RCC 7860 (cell line): ENCODE measurements around the gene TACC2.

Experiments used
- DNase-seq: peaks from one replicate; pipeline ENCODE4 v3.0.0-alpha.2; 2015; ENCODE audit warnings: low spot score
- FAIRE-seq: peaks from 2 replicates; lab custom pipeline; 2012; peaks lifted over from hg19 to GRCh38; lab: Jason Lieb, UNC

TACC2 gene

DNA sequence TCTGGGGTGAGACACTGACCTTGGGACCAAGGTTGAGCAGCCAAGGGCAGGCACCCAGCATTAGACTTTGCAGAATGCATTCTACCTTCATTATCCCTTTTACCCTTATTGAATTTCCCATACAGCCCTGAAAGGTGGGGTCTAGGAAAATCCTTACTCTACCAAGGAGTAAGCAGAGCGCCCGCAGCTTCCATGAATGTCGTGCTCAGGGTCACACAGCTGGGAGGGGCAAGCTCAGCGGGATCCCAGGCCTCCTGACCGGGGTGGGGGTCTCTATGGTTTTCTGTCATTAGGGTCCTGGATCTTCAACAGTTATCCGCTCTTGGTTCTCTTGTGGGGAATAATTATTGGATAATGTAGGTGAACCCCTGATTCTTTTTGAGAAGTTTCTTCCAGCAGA is 251.4 kb downstream of the TACC2 start:
- FAIRE-seq (no peak), DNase-seq (no peak)

DNA sequence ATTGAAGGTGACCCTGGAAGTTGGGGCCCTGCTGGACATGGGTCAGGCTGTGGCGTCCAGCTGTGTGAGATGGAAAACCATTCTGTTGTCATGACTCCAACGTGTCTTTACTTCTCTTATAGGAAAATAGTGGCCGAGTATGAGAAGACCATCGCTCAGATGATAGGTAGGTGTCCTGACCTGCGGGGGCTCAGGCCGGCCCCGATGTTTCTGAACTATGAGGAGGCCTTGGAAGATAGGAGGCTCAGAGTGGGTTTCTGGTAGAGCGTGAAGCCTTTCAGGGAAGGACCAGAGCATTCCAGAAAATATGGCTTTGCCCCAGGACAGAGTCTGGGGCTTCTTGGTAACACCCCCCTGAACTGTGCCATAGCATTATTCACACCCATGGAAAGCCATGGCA is 252.9 kb downstream of the TACC2 start:
- no peak for DNase-seq
- no peak for FAIRE-seq

DNA sequence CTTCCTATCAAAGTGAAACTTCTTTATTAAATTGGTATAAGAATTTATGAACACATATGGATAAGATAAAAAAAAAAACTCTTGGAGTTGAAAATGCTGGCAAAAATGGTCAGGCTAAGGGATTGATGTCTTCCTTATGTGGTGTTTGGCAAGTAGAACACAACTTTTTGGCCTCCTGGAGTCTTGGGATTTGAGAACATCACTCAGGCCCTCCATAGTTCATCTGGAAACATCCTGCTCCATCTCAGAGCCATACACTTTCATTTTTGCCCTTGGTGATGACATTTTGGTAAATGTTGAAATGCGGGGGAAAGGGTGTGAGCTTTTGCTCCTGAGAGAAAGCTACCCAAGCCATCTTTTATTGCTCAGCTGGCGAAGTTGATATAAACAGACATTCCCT is 254.6 kb downstream of the TACC2 start:
- DNase-seq, result no peak
- no peak for FAIRE-seq

DNA sequence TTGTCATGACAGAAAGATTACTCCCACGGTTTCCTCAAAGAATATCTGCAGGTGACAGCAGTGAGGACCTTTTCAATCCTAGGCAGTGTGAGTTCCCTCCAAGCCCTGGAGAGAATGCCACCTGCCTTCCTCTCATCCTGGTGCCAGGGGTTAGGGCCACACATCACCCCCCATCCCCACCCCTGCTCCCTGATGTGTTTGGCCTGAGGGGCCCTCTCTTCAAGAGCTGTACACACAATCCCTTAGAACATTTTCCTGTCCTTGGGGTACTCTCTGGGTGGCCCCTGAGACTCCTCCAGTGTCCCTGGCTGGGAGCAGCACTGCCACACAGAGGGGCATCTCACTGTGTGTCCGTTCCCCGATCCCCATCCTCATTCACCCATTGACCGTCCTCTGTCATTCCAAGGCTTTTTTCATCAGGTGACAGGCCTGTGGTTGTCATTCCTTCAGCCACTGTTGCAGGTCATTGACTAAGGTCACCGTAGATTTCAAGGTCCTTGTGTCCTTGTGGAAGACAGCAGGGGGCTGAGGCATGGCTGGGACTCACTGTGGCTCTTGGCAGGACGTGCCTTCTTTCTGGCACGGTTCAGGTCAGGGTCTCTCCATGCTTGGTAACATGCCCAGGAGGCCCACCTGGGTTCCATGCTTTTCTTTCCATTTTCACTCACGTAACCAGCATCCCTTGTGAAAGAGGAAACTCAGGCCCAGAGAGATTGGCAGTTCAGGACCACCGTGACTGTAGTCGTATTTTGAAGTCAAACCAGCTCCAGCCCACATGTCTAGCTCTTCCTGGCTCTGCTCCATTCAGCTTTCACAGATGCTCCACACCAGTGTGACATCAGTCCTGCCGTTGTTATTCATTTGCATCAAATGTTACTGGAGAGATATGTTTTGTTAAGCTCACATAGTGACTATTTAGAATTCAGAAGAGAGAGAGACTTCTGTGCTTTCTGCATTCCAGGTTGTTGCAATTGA is 255.3 kb downstream of the TACC2 start:
- FAIRE-seq, result no peak
- no peak for DNase-seq

DNA sequence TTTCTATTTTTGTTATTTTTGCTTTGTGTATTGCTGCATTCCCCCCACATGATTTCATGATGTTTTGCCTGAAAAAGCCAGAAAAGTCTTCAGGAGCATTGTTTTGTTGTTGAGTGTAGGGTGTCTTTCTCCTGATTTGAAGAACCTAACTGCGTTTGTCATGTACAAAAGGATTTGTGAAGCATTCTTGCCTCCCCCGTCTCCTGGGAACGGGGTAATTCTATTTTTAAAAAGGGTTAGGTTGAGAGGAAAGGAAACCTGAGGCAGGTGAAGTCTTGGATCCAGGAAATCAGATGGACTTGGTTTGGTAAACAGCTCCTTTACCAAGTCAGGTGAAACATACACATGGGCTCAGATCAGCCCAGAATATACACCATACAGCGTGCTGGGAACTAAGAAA is 256.2 kb downstream of the TACC2 start:
- DNase-seq, result no peak
- FAIRE-seq, result no peak

DNA sequence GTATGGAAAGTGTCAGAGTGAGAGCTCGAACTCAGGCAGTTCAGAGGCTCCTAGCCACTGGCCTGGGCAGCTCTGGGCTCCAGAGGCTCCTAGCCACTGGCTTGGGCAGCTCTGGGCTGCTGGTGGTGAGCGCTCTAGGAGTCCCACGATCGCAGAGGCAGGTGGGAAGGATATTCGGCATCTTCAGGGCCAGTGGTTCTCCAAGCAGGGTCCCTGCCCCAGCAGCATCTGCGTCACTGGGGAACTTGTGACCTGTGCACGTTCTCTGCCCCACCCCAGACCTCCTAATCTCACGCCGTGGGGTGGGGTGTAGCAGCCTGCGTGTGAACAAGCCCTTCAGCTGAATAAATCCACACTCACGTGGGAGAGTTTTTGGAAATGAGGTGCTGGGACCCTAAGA is 256.9 kb downstream of the TACC2 start:
- FAIRE-seq, result no peak
- no peak for DNase-seq

DNA sequence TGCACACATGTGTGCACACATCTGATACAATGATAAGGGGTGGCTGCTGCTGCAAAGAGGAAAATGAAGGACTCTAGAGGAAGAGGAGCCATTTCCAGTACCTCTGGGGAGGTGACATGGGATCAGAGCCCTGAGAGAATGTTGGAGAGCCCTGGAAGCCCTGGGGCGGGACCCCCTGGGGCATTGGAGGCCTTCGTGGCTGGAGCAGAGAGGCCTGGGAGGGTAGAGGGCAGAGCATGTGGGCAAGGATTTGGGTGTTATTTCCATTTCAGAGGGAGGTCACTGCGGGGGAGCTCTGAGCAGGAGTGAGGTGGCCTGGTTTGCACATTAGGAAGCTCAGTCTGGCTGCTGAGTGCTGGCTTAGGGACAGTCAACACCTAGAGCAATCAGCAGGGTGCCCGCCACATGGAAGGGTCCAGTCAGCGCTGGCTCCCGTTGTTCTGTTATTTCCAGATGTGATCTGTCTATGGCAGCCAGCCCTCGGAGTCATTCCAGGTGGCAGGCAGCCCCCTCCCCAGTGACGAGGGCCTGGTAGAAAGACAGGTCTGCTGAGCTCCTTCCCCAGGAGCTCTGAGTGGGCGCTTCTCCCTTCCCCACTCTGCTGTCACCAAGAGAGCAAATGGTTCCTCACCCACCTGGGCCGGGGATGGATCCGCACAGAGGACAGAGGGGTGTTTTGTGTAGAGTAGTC is 258.0 kb downstream of the TACC2 start:
- FAIRE-seq (no peak), DNase-seq (no peak)

DNA sequence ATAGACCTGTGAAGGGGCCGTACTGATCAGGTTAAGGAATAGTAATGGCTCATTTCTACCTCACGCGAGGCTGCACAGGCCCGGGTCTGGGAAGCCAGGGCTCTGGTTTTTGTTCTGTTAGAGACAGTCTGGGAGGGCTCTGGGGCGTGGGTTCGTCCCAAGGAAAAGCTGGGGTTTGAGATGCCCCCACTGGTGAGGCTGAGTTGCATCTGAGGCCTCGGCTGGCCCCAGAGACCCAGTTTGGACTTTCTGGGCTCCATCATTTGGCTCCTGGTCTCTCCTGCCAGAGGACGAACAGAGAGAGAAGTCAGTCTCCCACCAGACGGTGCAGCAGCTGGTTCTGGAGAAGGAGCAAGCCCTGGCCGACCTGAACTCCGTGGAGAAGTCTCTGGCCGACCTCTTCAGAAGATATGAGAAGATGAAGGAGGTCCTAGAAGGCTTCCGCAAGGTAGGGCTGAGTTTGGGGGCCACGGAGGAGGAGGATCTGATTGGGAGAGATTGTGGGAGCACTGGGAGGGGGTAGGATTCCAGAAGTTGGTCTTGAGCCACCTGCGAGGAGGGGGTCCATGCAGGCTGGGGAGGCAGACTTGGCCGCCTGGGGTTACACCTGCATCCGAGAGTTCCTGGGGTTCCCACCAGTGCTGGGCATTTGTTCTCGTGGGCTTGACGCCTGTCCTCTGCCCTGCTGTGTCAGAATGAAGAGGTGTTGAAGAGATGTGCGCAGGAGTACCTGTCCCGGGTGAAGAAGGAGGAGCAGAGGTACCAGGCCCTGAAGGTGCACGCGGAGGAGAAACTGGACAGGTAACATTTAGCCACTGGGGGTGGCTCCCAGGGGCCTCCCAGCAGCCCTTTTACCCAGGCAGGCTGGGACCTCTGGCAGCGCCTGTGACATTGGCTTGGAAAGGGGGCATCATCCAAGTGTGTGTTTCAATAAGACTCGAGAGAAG is 259.7 kb downstream of the TACC2 start:
- FAIRE-seq (no peak), DNase-seq (no peak)

DNA sequence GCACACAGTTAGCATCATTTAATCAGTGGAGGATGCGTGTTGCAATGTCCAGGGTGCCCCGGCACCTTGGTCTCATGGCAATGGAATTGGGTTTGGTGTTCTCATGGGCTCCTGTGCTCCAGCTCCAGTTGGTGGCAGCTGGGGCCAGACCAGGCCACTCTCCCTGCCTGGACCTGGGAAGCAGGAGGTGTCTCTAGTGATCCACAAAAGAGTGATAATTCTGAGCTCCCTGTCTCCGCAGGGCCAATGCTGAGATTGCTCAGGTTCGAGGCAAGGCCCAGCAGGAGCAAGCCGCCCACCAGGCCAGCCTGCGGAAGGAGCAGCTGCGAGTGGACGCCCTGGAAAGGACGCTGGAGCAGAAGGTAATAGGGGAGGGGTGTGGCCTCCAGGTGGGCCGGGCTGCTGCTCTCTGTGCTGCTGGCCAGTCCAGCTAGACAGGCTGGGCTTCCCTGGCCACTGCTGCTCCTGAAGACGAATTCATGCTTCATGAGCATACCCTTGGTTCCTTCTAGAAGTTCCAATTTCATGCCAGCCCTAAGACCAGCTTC is 260.4 kb downstream of the TACC2 start:
- FAIRE-seq (no peak), DNase-seq (no peak)

DNA sequence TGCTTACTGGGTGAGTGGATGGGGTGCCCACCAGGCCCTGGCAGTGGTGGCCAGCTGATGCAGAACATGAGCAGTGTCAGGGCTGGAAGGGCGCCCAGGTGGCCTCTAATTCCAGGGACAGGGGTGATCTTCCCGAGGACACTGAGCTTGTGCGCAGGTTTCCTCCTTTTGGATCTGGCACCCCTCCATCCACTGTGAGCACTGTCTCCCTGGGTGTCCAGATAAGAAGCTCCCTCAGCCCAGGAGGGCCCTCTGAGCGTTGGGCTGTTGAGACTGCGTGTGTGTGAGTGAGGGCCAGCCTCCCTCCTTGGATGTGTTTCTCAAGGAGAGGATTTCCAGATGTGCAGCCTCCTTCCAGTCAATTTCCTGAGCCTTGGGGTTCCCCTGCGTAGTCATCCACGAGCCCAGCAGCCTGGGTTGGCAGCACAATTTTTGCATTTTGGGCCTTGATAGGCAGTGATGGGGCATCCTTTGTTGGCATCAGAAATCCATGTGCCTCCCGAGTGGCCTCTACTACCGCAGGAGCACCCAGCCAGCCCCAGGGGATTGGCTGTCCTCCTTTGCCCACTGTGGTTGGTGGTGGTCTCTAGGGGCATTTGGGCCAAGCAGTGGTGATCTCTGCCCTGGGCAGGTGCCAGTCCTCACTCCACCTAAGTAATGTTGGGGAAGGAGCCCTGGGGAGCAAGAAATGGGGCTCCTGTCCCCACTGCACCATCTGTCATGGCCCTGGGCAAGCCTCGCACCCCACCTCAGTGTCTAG is 261.2 kb downstream of the TACC2 start:
- FAIRE-seq, result no peak
- DNase-seq, result no peak

DNA sequence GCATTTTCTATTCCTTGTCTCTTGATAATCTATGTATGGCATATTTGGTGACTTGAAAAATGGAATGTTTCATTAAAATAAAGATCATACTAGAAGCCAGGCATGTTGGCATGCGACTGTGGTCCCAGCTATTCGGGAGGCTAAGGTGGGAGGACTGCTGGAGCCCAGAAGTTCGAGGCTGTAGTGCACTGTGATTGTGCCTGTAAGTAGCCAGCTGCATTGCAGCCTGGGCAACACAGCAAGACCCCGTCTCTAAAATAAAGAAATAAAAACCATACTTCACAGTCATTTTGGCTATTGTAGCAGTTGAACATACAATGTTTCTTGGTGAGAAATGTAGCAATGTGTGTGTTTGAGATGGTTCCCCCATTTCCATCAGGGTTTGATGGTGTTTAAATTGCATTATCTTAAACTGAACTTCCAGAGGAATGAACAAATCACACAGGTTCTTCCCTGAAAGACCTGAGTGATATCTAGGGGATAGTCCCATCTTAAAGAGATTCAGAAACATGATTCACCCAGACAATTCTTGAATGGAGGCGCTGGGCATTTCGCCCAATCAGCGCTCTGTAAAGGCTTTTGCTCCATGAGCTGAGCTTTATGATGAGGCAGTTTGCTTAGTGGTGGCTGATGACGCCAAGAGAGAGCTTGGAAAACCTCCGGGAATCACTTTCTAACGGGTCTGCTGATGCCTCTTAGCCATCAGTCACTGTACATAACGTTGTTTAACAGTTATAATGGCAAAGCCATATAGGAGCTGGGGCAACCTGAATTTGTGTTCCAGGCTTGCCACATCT is 262.7 kb downstream of the TACC2 start:
- FAIRE-seq, result no peak
- no peak for DNase-seq

DNA sequence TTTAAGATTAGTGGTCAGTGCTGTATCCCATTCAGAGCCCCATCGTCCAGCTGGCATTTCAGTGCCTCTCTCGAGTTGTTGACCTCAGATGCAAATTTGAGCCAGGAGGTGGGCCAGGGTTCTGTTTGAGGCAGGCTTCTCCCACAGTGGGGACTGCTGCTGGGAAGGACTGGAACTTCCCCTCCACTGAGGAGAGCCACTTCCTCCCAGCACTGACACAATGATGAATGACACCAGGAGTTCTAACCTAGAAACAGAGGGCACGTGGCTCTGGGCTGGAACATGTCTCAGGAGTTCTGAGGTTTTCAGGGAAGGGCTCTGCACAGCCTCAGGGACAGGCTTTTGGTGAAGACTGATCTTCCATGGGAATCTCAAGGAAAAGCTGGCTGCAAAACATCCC is 263.8 kb downstream of the TACC2 start:
- no peak for DNase-seq
- FAIRE-seq, result no peak

DNA sequence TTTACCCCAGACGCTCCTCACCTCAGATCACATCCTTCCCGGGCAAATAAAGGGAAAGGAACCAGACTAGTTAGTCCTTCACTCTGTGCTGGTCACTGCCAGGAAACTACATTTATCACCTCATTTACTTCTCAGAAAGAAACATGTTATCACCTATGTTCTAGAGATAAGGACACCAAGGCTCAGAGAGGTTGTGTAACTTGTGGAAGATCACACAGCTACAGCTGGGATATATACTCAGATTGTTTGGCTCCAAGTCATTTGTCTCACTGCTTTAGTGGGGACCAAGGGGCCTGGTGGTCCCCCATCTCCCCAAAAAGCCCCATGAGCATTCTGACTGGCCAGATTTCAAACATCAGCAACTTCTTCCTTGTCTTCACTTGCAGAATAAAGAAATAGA is 264.6 kb downstream of the TACC2 start:
- no peak for FAIRE-seq
- no peak for DNase-seq

DNA sequence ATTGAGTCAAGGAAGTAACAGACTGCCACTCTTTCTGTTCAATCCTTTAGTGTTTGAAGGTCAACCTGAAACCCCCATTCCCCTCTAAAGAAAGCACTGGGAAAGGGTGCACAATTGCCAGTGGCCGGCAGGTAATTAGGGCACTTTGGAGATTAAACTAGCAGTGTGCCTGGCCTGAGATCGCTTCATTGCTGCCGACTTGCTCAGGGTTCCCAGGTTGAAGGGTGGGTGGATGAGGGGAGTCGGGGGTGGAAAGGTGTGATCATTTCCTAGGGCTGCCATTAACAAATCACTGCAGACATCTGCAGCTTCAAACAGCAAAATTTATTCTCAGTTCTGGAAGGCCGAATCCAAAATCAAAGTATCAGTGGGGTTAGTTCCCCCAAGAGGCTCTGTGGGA is 265.9 kb downstream of the TACC2 start:
- FAIRE-seq, result no peak
- DNase-seq, result no peak

DNA sequence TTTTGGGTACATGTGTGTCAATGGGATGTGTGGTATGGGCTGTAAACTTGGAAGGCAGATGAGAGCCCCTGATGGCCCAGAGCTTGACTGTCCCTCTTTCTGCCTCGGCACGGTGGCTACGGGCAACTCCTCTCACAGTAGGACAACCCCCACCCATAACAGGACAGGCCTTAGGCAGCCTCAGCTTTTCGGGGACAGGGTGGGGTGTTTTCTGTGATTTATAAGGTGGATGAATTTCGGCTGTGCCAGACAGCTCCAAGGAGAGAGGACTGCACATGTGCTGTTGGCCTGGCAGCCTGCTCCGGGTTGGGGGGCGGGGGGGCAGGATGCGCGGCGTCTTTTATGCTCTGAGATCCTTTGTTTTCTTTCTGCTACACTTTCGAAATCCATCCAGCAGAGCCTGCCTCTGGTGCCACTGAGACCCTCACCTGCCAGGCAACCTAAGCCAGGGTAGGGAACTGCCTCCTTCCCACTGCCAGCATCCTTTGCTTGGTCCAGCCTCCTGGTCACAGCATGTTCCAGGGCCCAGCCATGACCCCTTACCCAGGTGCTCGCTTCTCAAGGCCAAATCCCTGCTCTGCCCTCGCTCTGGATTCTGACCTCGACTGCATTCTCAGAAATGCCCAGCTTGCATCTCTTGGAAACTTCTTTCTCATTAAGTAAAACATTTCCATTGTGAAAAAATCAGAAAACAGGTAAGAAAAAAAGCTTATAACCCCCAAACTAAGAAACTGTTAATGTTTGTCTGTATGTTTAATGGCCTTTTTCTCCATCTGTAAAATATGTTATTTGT is 266.7 kb downstream of the TACC2 start:
- DNase-seq, result no peak
- FAIRE-seq, result no peak

DNA sequence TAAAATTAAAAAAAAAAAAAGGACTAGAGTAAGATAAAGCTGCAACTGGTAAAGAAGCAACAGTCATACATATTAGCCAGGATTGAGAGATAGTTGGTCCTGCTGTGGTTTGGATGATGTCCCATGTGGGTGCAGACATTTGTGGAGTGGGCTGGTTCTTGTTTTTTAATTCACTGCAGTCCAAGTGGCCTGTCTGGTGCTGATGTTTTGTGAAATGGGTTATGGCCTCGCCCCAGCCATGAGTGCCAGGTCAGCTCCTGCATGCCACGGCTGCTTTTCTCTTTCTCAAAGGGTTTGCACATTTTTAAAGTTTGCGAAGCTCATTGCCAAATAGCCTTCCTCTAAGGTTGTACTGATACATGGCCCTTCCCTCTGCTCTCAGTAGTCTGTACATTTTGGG is 268.1 kb downstream of the TACC2 start:
- FAIRE-seq (no peak), DNase-seq (no peak)

DNA sequence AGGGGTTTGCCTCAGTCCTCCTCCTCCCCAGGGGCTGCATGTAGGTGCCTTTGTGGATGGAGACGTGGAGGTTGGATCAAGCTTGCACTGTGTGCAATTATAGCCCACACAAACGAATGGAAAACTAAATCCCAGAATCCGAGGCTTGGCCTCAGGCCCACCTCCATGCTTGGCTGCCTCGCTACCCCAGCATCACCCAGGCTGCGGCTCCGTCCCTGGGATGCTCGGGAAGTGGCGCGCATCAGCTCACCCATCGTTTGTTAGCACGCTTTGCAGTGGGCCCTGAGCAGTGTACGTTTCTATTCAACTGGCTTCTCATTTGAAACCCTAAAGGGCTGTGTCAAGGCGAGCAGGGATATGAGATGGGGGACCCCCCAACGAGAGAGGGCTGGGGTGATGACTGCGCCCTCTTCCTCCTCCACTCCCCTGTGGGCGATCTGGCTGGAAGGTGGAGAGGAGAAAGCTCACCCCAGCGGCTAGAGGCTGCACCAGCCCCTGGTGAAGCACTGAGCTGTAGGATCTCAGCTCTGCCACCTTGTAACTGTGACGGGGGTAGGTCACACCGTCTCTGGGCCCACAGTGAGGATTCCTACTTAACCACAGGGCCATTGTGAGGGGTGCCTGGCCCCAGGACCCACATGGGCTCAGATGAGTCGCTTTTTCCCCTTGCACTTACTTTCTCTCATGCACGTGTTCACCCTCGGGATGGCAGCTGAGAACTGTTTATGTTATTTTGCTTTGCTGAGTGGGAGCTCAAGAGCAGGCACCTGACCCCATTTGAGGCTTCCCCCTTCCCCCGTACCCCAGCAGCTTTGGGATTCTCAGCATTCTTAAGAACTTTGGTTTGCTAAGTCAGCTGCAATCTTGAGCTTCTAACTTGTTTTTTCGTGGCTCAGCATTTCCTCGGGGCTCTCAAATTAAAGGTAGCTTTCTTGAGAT is 269.4 kb downstream of the TACC2 start:
- peak; percentile 16 for DNase-seq
- no peak for FAIRE-seq
